Mammary epithelial cell (primary cell): ENCODE results near the gene TNF.

Experiments used
- EZH2 ChIP-seq: IDR thresholded peaks from 2 replicates; pipeline ENCODE4 v1.6.1; 2012; ENCODE audit warnings: low read length, inconsistent platforms, borderline replicate concordance
- TF ChIP-seq, protein P1 (sequence below), 2 donors: IDR thresholded peaks in 1 of 2; conservative IDR thresholded peaks in 1 of 2; 2 replicates each; pipeline ENCODE4 v1.5.1; 2011 to 2012; ENCODE audit warnings: inconsistent platforms in 2 of 2, low read length in 2 of 2, mild to moderate bottlenecking in 2 of 2, control low read depth in 1 of 2, low read depth in 1 of 2; ENCODE audit not compliant: insufficient read depth in 1 of 2; ENCODE audit errors: extremely low read depth in 1 of 2

DNA sequence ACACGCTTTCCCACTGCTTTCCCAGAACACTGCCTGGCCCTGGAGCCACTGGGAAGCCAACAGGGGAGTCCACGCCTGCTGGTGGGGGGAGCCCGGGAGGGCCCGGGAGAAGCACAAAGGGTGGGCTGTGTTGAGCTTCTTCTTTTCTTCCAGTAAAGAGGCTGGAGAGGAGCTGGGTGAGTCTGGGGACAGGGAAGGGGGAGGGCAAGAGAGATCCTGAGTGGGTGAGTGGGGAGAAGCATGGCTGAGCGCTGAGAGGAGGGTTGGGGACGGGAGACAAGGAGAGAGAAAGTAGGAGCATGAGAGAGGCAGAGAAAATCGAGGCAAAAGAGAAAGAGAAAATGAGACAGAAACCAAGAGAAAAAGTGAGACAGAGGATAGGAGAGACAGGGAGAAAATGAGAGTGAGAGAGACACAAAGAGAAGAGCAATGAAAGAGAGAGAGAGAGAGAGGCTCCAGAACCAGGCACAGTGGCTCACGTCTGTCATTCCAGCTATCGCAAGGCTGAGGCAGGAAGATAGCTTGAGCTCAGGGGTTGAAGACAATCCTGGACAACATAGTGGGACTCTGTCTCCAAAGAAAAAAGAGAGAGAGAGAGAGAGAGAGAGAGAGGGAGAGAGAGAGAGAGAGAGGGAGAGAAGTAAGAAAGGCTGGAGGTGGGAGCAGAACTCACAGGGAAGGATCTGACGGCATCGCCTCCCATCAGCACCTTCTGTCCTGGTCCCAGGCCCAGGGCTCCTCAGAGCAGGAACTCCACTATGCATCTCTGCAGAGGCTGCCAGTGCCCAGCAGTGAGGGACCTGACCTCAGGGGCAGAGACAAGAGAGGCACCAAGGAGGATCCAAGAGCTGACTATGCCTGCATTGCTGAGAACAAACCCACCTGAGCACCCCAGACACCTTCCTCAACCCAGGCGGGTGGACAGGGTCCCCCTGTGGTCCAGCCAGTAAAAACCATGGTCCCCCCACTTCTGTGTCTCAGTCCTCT is 12.7 kb downstream of the TNF start:
- TF ChIP-seq, protein P1, sequence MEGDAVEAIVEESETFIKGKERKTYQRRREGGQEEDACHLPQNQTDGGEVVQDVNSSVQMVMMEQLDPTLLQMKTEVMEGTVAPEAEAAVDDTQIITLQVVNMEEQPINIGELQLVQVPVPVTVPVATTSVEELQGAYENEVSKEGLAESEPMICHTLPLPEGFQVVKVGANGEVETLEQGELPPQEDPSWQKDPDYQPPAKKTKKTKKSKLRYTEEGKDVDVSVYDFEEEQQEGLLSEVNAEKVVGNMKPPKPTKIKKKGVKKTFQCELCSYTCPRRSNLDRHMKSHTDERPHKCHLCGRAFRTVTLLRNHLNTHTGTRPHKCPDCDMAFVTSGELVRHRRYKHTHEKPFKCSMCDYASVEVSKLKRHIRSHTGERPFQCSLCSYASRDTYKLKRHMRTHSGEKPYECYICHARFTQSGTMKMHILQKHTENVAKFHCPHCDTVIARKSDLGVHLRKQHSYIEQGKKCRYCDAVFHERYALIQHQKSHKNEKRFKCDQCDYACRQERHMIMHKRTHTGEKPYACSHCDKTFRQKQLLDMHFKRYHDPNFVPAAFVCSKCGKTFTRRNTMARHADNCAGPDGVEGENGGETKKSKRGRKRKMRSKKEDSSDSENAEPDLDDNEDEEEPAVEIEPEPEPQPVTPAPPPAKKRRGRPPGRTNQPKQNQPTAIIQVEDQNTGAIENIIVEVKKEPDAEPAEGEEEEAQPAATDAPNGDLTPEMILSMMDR (conservative IDR thresholded peaks at IDR 0.05 in 1 of 2, IDR thresholded peaks at IDR 0.05 in 1 of 2; ENCODE audit: extremely low read depth in 1 of 2, insufficient read depth in 1 of 2, low read depth in 1 of 2, low read length in 2 of 2): no peak
- no peak for TF ChIP-seq EZH2
